GM19239 (cell line): ENCODE measurements around the gene DIP2C.
"Not testable (repeated sequence)": the region's sequence is repeated elsewhere in the genome, so short reads cannot be mapped to it uniquely, and the experiment has no call there.

Experiments used
- DNase-seq: peaks from one replicate; pipeline ENCODE4 v3.0.0; 2011; ENCODE audit warnings: low spot score; ENCODE audit not compliant: insufficient read length
- FAIRE-seq: peaks from 2 replicates; lab custom pipeline; 2011; peaks lifted over from hg19 to GRCh38; lab: Jason Lieb, UNC

DIP2C gene

GRCh38 chr10:703118-703517 is 13.7 kb upstream of the DIP2C start:
- no peak for FAIRE-seq
- DNase-seq = no peak

DNA sequence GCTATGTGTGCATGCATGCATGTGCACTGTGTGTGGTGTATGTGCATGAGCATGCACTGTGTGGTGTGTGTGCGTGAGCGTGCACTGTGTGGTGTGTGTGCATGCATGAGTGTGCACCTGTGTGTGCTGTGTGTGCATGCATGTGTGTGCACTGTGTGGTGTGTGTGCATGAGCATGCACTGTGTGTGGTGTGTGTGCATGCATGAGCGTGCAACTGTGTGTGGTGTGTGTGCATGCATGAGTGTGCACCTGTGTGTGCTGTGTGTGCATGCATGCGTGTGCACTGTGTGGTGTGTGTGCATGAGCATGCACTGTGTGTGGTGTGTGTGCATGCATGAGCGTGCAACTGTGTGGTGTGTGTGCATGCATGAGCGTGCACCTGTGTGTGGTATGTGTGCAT is 10.7 kb upstream of the DIP2C start:
- not testable (repeated sequence) for FAIRE-seq, DNase-seq

DNA sequence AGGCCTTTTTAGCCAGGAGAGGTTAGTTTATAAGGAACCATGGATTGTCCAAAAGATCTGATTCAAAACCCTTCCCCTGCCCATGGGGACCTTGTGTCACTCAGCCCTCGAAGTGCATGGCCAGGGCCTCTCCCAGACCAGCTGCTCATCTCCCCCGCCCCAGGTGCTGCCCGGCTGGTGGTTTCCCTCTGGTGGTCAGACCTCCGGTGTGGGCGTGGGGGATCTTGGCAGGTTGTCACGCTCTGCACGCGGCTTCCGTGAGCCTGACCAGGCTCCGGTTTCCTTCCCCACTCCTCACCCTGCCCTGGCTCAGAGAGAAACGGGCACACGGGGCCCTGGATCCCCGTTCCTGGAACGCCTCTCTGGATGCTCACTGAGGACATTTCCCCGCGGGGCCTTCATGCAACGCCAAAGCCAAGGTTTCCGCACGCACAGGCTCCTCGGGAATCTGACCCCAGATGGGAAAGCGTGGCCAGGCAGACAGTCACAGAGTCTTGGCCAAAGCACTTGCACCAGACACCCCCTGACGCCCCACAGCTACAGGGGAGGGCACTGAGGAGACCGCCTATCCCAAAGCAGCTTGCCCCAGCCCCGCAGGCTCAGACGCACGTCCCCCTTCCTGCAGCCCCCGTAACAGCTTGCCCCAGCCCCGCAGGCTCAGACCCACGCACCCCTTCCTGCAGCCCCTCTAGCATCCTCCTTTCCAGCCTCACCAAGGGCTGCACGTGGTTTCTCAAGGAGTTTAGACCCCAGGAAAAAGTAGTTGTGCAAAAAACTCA is 7.8 kb upstream of the DIP2C start:
- FAIRE-seq (no peak), DNase-seq (no peak)

- no peak for DNase-seq
- no peak for FAIRE-seq
Observed at GRCh38 chr10:695396-695795, 5.9 kb upstream of the DIP2C start.

DNA sequence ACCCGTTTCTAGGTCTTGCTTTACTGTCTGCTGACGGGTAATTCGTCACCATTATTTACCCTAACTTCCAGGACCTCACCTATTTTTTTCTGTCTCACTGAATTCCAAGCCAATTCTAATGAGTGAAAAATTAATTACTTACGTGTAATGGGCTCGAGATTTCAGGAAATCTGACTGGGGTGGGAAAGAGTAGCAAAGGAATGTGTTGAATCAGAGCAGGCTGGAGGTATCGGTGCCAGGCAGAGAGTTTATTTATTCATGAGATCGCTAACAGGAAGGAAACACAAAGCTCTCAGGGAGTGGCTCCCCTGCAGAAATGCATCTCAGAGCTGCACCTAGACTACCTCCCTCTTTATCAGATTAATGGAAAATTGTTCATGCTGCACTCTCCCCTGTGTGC is 4.0 kb upstream of the DIP2C start:
- DNase-seq (no peak), FAIRE-seq (no peak)

GRCh38 chr10:692682-693351 is 3.3 kb upstream of the DIP2C start:
- DNase-seq = no peak
- no peak for FAIRE-seq

GRCh38 chr10:691216-691615 is 1.7 kb upstream of the DIP2C start:
- DNase-seq (no peak), FAIRE-seq (no peak)

DNA sequence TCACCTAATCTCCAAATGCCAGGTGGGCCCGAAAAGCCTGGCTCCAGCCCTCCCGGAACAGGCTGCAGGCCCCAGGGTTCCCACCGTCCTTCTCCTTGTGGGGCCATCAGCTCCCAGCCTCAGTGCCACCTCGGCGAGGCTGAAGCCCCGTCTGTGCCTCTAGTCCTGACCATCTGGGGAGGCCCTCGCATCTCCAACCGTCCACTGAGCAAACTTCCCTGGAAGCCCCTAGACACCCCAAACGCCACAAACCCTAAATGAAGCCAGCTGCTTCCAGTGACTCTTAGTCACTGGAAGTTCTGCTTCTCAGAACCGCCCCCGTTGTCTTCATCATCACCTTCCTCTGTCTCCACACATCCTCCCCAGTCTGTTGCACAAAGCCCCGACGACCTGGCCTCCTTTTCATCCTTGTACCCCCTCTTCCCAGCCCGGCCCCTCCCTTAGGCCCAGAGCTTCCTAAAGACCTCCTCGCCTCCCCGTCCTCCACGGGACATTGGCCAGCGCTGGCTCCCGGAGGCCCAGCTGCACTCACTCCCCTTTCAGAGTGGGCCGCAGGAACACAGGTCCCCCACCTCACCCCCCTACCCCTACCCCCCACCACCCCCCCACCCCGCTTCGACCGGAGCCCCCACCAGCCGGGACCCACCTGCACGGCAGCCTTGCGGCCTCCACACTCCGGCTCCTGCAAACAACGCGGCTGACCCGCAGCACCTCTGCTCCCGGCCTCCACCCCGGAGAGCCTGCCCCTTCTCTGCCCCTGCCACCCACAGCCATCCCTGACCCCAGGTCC is 1.1 kb upstream of the DIP2C start:
- DNase-seq (no peak), FAIRE-seq (no peak)

- DNase-seq (no peak), FAIRE-seq (no peak)
Observed at GRCh38 chr10:689121-689451, 382 bp downstream of the DIP2C start.

GRCh38 chr10:688312-689120 is 952 bp downstream of the DIP2C start:
- DNase-seq = no peak
- no peak for FAIRE-seq

- no peak for FAIRE-seq
Observed at GRCh38 chr10:687583-688311, 1.7 kb downstream of the DIP2C start.

GRCh38 chr10:686155-686931 is 3.1 kb downstream of the DIP2C start:
- DNase-seq = no peak
- FAIRE-seq = no peak

More at GRCh38 chr10:687583-688311, 1.7 kb downstream of the DIP2C start:
- DNase-seq = no peak

GRCh38 chr10:685613-686012 is 3.9 kb downstream of the DIP2C start:
- FAIRE-seq (no peak), DNase-seq (no peak)

DNA sequence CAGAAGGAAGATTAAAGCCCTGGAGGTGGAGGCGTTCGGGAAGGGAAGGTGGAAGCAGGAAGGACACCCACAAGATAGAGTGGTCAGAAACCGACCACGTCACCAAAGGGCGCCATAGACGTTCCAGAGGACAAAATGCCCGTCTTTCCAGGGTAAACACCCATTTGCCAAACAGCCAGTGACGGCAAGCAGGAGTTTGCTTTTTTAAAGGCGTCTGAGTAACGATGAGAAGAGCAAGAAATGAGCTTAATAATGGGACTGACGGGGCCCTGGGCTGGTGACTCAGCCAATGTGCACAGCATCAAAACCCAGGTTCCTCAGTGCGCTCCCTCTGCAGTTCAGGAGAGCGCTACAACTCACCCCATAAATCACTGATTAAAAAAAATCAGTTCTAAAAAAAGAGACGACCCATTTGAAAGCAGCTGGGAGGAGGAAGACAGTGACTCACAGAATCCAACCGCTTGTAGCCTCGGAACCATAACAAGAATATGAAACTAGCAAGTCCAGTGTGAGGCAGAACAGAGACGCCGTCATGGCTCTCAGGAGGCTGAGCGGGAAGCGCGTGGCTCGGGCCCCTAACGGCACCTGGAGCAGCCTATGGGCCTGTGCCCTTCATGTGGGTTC is 5.9 kb downstream of the DIP2C start:
- FAIRE-seq = no peak

GRCh38 chr10:682931-683447 is 6.5 kb downstream of the DIP2C start:
- no peak for DNase-seq
- no peak for FAIRE-seq

More for the DNA sequence above, 5.9 kb downstream of the DIP2C start:
- no peak for DNase-seq

GRCh38 chr10:681670-682318 is 7.7 kb downstream of the DIP2C start:
- DNase-seq = no peak
- FAIRE-seq = no peak

- DNase-seq (no peak), FAIRE-seq (no peak)
Observed at GRCh38 chr10:680745-681144, 8.7 kb downstream of the DIP2C start.

- FAIRE-seq = no peak
- DNase-seq = no peak
Observed at GRCh38 chr10:680146-680545, 9.3 kb downstream of the DIP2C start.
